K562 (cell line): ENCODE results near the gene ZCCHC3. TPM values are rescaled to one million over a fixed set of nuclear protein-coding genes. Genes with fewer than 3 reads are reported as not detected.

Experiments used
- COPS2 ChIP-seq: fragments of 450-650 bp; conservative IDR thresholded peaks from 2 replicates; pipeline ENCODE4 v1.6.1; 2016; ENCODE audit warnings: mild to moderate bottlenecking, moderate library complexity
- EHMT2 ChIP-seq: fragments of 450-650 bp; IDR thresholded peaks from 2 replicates; pipeline ENCODE4 v1.6.1; 2018; ENCODE audit warnings: antibody characterized with exemption
- FOSL1 ChIP-seq: fragments of 200-800 bp; sonication (Bioruptor generic); conservative IDR thresholded peaks from 2 replicates; pipeline ENCODE4 v1.6.1; 2016; ENCODE audit warnings: missing genetic modification characterization, missing compliant biosample characterization
- JUND ChIP-seq, 2 experiments: IDR thresholded peaks; 2 replicates in 1 of 2; 3 replicates in 1 of 2; pipeline ENCODE4 v1.6.1; 2011; ENCODE audit warnings: borderline replicate concordance in 2 of 2, low read depth in 2 of 2, low read length in 2 of 2, improper control_type of control experiment in 1 of 2, missing biosample characterization in 1 of 2, missing genetic modification characterization in 1 of 2, missing genetic modification reagents in 1 of 2
- L3MBTL2 ChIP-seq: fragments of 450-650 bp; IDR thresholded peaks from 2 replicates; pipeline ENCODE4 v1.6.1; 2016; ENCODE audit warnings: mild to moderate bottlenecking, moderate library complexity
- MCM3 ChIP-seq: fragments of 450-650 bp; IDR thresholded peaks from 2 replicates; pipeline ENCODE4 v1.6.1; 2016
- MEIS2 ChIP-seq: fragments of 450-650 bp; IDR thresholded peaks from 2 replicates; pipeline ENCODE4 v1.6.1; 2014; ENCODE audit warnings: mild to moderate bottlenecking; ENCODE audit not compliant: partially characterized antibody
- MTA3 ChIP-seq: fragments of 450-650 bp; formaldehyde crosslinking; IDR thresholded peaks from 2 replicates; pipeline ENCODE4 v1.6.1; 2017; ENCODE audit warnings: mild to moderate bottlenecking, borderline replicate concordance
- MYC ChIP-seq, 2 experiments: fragments of 250-450 bp in 1 of 2; sonication (Bioruptor Pico) in 1 of 2; IDR thresholded peaks; 2 replicates each; pipeline versions ENCODE4 v1.5.1 to v1.6.1; 2012 to 2021; ENCODE audit warnings: low read depth in 2 of 2, borderline replicate concordance in 1 of 2, improper control_type of control experiment in 1 of 2, low read length in 1 of 2, mild to moderate bottlenecking in 1 of 2, moderate library complexity in 1 of 2
- PPARD ChIP-seq: fragments of 250-450 bp; sonication (Bioruptor Pico); IDR thresholded peaks from 2 replicates; pipeline ENCODE4 v1.8.0; 2022; ENCODE audit warnings: inconsistent platforms, mild to moderate bottlenecking, moderate library complexity
- RAD51 ChIP-seq: fragments of 450-650 bp; IDR thresholded peaks from 2 replicates; pipeline ENCODE4 v1.7.1; 2016; ENCODE audit warnings: low read depth, mild to moderate bottlenecking, borderline replicate concordance
- RFX1 ChIP-seq: fragments of 450-650 bp; IDR thresholded peaks from 2 replicates; pipeline ENCODE4 v1.6.1; 2016; ENCODE audit warnings: mild to moderate bottlenecking, moderate library complexity
- ZNF12 ChIP-seq: sonication (generic); formaldehyde crosslinking; IDR thresholded peaks from 2 replicates; pipeline ENCODE4 v1.4.0; 2020; ENCODE audit warnings: mild to moderate bottlenecking, missing genetic modification reagents
- ZNF316 ChIP-seq: fragments of 450-650 bp; IDR thresholded peaks from 2 replicates; pipeline ENCODE4 v1.6.1; 2016
- polyA plus RNA-seq, 8 experiments: library from polyadenylated mRNA; depleted of rRNA in 4 of 8; stranded (reverse) in 5 of 8; unstranded in 3 of 8; fragments of >200 nt; fragmentation: Nextera tagmentation in 2 of 8; fragmentation: Illumina TruSeq in 1 of 8; extraction: Ambion mirVana in 2 of 8; extraction: Trizol in 1 of 8; gene quantifications; 2 replicates each; pipeline versions ENCODE4 v1.2.1 to v1.2.3, GENCODE V29; 2011 to 2014; ENCODE audit warnings: inconsistent platforms in 1 of 8, missing spikeins in 1 of 8
- total RNA-seq, 7 experiments: library from RNA; depleted of rRNA in 6 of 7; stranded (reverse); fragments of >200 nt in 6 of 7; fragmentation: Illumina TruSeq in 2 of 7; extraction: Trizol in 2 of 7; gene quantifications; 2 replicates each; pipeline versions ENCODE4 v1.2.1 to v1.2.3, GENCODE V29; 2011 to 2021; ENCODE audit warnings: low replicate concordance in 1 of 7
- TF ChIP-seq, protein P1 (sequence below): sonication (generic); formaldehyde crosslinking; IDR thresholded peaks from 2 replicates; pipeline ENCODE4 v1.8.0; 2023; ENCODE audit warnings: mild to moderate bottlenecking, missing genetic modification reagents
- TF ChIP-seq, protein P2 (sequence below): fragments of 250-450 bp; sonication (Bioruptor Pico); IDR thresholded peaks from 2 replicates; pipeline ENCODE4 v1.4.0; 2020; ENCODE audit warnings: mild to moderate bottlenecking, moderate library complexity
- TF ChIP-seq, protein P3 (sequence below), 2 experiments: IDR thresholded peaks; 2 replicates each; pipeline ENCODE4 v1.6.1; 2011; ENCODE audit warnings: borderline replicate concordance in 1 of 2, control low read depth in 1 of 2, low read depth in 1 of 2, low read length in 1 of 2, mild to moderate bottlenecking in 1 of 2, mixed read lengths in 1 of 2, moderate library complexity in 1 of 2; ENCODE audit not compliant: insufficient read depth in 1 of 2, insufficient read length in 1 of 2, poor library complexity in 1 of 2, severe bottlenecking in 1 of 2; ENCODE audit errors: extremely low read depth in 1 of 2
- TF ChIP-seq, protein P4 (sequence below): fragments of 450-650 bp; IDR thresholded peaks from 2 replicates; pipeline ENCODE4 v1.6.1; 2017; ENCODE audit warnings: antibody characterized with exemption, mild to moderate bottlenecking

Gene ZCCHC3
- total and polyA plus RNA-seq, 9 of the 15 experiments (the other 6 are each of a cell fraction or from before 2014, with no cell fraction given), result 2.8 to 23.3 (median 16.5) TPM

DNA sequence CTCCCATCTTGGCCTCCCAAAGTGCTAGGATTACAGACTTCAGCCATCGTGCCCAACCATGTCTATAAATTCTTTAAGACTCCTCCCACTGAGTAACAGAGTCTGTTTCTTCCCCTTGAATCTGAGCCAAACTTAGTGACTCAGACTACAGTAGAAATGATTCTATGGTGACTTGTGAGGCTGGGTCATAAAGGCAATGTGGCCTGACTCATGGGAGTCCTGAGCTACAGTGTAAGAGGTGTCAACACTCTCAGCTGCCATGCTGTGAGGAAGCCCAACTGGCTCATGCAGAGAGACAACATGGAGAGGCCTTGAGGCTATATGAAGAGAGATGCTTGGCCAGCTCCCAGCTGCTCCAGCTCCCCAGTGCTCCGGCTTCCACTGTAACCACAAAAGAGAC is 44.3 kb downstream of the ZCCHC3 start (continued):
- TF ChIP-seq, protein P1, sequence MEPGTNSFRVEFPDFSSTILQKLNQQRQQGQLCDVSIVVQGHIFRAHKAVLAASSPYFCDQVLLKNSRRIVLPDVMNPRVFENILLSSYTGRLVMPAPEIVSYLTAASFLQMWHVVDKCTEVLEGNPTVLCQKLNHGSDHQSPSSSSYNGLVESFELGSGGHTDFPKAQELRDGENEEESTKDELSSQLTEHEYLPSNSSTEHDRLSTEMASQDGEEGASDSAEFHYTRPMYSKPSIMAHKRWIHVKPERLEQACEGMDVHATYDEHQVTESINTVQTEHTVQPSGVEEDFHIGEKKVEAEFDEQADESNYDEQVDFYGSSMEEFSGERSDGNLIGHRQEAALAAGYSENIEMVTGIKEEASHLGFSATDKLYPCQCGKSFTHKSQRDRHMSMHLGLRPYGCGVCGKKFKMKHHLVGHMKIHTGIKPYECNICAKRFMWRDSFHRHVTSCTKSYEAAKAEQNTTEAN (CRISPR knock-in tag), result no peak
- TF ChIP-seq L3MBTL2, result peak; percentile 93
- TF ChIP-seq COPS2, result no peak
- TF ChIP-seq MEIS2, result peak; percentile 56
- no peak for TF ChIP-seq PPARD (CRISPR knock-in tag)
- TF ChIP-seq ZNF316, result peak; percentile 53; the same call in 1 of the 2 replicates
- no peak for TF ChIP-seq RAD51
- peak; percentile 84 for TF ChIP-seq JUND (IDR thresholded peaks at IDR 0.05; ENCODE audit: borderline replicate concordance, low read depth, low read length)
- peak; percentile 82; the same call in 2 of the 3 replicates for TF ChIP-seq JUND (tag; IDR thresholded peaks at IDR 0.05; ENCODE audit: borderline replicate concordance, low read depth, low read length)
- TF ChIP-seq, protein P2, sequence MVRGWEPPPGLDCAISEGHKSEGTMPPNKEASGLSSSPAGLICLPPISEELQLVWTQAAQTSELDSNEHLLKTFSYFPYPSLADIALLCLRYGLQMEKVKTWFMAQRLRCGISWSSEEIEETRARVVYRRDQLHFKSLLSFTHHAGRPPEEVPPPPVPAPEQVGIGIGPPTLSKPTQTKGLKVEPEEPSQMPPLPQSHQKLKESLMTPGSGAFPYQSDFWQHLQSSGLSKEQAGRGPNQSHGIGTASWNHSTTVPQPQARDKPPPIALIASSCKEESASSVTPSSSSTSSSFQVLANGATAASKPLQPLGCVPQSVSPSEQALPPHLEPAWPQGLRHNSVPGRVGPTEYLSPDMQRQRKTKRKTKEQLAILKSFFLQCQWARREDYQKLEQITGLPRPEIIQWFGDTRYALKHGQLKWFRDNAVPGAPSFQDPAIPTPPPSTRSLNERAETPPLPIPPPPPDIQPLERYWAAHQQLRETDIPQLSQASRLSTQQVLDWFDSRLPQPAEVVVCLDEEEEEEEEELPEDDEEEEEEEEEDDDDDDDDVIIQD, result no peak
- peak; percentile 26; the same call in 1 of the 2 replicates for TF ChIP-seq MYC (IDR thresholded peaks at IDR 0.05; ENCODE audit: low read depth, low read length)
- no peak for TF ChIP-seq MYC (CRISPR knock-in tag; IDR thresholded peaks at IDR 0.05; ENCODE audit: borderline replicate concordance, low read depth)
- TF ChIP-seq MCM3, result no peak
- TF ChIP-seq, protein P3, sequence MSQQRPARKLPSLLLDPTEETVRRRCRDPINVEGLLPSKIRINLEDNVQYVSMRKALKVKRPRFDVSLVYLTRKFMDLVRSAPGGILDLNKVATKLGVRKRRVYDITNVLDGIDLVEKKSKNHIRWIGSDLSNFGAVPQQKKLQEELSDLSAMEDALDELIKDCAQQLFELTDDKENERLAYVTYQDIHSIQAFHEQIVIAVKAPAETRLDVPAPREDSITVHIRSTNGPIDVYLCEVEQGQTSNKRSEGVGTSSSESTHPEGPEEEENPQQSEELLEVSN (IDR thresholded peaks at IDR 0.05; ENCODE audit: borderline replicate concordance in 1 of 2, extremely low read depth in 1 of 2, insufficient read depth in 1 of 2, insufficient read length in 1 of 2, low read depth in 1 of 2, low read length in 1 of 2, poor library complexity in 1 of 2, severe bottlenecking in 1 of 2), result peak; percentile 56 to 86
- no peak for TF ChIP-seq RFX1
- TF ChIP-seq, protein P4, sequence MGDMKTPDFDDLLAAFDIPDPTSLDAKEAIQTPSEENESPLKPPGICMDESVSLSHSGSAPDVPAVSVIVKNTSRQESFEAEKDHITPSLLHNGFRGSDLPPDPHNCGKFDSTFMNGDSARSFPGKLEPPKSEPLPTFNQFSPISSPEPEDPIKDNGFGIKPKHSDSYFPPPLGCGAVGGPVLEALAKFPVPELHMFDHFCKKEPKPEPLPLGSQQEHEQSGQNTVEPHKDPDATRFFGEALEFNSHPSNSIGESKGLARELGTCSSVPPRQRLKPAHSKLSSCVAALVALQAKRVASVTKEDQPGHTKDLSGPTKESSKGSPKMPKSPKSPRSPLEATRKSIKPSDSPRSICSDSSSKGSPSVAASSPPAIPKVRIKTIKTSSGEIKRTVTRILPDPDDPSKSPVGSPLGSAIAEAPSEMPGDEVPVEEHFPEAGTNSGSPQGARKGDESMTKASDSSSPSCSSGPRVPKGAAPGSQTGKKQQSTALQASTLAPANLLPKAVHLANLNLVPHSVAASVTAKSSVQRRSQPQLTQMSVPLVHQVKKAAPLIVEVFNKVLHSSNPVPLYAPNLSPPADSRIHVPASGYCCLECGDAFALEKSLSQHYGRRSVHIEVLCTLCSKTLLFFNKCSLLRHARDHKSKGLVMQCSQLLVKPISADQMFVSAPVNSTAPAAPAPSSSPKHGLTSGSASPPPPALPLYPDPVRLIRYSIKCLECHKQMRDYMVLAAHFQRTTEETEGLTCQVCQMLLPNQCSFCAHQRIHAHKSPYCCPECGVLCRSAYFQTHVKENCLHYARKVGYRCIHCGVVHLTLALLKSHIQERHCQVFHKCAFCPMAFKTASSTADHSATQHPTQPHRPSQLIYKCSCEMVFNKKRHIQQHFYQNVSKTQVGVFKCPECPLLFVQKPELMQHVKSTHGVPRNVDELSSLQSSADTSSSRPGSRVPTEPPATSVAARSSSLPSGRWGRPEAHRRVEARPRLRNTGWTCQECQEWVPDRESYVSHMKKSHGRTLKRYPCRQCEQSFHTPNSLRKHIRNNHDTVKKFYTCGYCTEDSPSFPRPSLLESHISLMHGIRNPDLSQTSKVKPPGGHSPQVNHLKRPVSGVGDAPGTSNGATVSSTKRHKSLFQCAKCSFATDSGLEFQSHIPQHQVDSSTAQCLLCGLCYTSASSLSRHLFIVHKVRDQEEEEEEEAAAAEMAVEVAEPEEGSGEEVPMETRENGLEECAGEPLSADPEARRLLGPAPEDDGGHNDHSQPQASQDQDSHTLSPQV, result peak; percentile 80
- peak; percentile 91 for TF ChIP-seq FOSL1 (tag)
- no peak for TF ChIP-seq ZNF12 (CRISPR knock-in tag)
- peak; percentile 91 for TF ChIP-seq EHMT2
- no peak for TF ChIP-seq MTA3
